Measurements from ENCODE around the gene DCC.

DNA sequence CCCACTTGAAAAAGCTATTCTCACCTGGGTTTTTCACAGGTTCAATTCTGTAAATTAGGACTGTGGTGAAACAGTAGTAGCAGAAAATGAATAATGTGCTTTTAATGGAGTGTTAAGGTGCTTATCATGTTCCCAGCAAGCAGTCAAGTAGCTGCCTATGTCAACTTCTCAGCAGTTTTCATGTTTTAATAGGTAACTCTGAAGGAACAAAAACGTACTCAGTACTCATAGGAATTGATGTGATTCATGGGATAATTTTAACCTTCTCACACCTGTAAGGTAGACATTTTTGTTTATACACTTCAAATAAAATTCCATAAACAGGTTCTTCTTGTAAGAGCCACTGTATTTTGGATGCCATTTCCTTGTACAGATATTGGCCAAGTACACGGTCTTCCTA, 1082.9 kb downstream of the DCC start:
- TF ChIP-seq POLR2A (IDR thresholded peaks at IDR 0.05), result no peak
- TF ChIP-seq, protein P1, sequence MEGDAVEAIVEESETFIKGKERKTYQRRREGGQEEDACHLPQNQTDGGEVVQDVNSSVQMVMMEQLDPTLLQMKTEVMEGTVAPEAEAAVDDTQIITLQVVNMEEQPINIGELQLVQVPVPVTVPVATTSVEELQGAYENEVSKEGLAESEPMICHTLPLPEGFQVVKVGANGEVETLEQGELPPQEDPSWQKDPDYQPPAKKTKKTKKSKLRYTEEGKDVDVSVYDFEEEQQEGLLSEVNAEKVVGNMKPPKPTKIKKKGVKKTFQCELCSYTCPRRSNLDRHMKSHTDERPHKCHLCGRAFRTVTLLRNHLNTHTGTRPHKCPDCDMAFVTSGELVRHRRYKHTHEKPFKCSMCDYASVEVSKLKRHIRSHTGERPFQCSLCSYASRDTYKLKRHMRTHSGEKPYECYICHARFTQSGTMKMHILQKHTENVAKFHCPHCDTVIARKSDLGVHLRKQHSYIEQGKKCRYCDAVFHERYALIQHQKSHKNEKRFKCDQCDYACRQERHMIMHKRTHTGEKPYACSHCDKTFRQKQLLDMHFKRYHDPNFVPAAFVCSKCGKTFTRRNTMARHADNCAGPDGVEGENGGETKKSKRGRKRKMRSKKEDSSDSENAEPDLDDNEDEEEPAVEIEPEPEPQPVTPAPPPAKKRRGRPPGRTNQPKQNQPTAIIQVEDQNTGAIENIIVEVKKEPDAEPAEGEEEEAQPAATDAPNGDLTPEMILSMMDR (IDR thresholded peaks at IDR 0.05), result no peak

Data from thyroid gland (tissue), 4 donors.